ENCODE measurements around the gene TMEM150B.
A peak's percentile ranks its signal among the peaks of the same experiment; 100 is the strongest.

Gene TMEM150B

GRCh38 chr19:55365245-55365644 lies 40.1 kb upstream of the TMEM150B start:
- no peaks in the 10 kb centered on the region for H3K27me3 ChIP-seq (ENCODE audit: control insufficient read depth in 1 of 2, insufficient read depth in 1 of 2, low read length in 2 of 2)
- H4K8ac ChIP-seq (ENCODE audit: low read length), result no peak overlapping the region
- peaks cover 0 to 37% of the 10 kb centered on the region in 2 experiments for H3K36me3 ChIP-seq (ENCODE audit: control insufficient read depth in 1 of 2, insufficient read depth in 2 of 2, low read depth in 1 of 2, low read length in 2 of 2)
- no peak overlapping the region for H3K4me3 ChIP-seq (ENCODE audit: insufficient read depth in 1 of 2, low read depth in 1 of 2, low read length in 2 of 2)
- H3K18ac ChIP-seq (ENCODE audit: low read depth in 1 of 2, low read length in 2 of 2), result no peak overlapping the region
- H3K4me2 ChIP-seq (ENCODE audit: low read length, poor library complexity, severe bottlenecking), result no peak overlapping the region
- H3K23ac ChIP-seq (ENCODE audit: low read length in 2 of 2), result no peak overlapping the region
- H3K4ac ChIP-seq (ENCODE audit: low read depth in 1 of 2, low read length in 2 of 2), result no peak overlapping the region
- H2AK5ac ChIP-seq (ENCODE audit: low read length, severe bottlenecking), result no peak overlapping the region
- no peaks in the 10 kb centered on the region for H3K9me3 ChIP-seq (ENCODE audit: control insufficient read depth, low read length)
- H2BK12ac ChIP-seq (ENCODE audit: low read length in 2 of 2), result no peak overlapping the region
- no peak overlapping the region for H3K9ac ChIP-seq (ENCODE audit: low read length)
- H2AFZ ChIP-seq (ENCODE audit: low read depth, low read length), result no peak overlapping the region
- no peak for DNase-seq
- peaks cover 6% of the 10 kb centered on the region for H3K79me1 ChIP-seq (replicated peaks; ENCODE audit: low read length, poor library complexity, severe bottlenecking)
- no peak overlapping the region for H2BK120ac ChIP-seq (ENCODE audit: low read depth, low read length)
- H2BK5ac ChIP-seq (ENCODE audit: low read depth, low read length, poor library complexity, severe bottlenecking), result no peak overlapping the region
- 87% methylated on average over 8 of the region's 8 CpGs for WGBS
- H3K14ac ChIP-seq (ENCODE audit: low read length in 2 of 2), result no peak overlapping the region
- no peak overlapping the region for H3K27ac ChIP-seq (ENCODE audit: low read length, poor library complexity, severe bottlenecking)
- H4K91ac ChIP-seq (ENCODE audit: low read length), result no peak overlapping the region
- H3K4me1 ChIP-seq (ENCODE audit: control insufficient read depth, insufficient read depth, low read depth, low read length), result peaks cover 38% of the 10 kb centered on the region
- H2BK15ac ChIP-seq (ENCODE audit: low read depth, poor library complexity, severe bottlenecking), result no peak overlapping the region

- H3K27me3 ChIP-seq (ENCODE audit: control insufficient read depth in 1 of 2, insufficient read depth in 1 of 2, low read length in 2 of 2), result peaks cover 0 to 3% of the 10 kb centered on the region in 2 experiments
- H3K23ac ChIP-seq (ENCODE audit: low read length in 2 of 2), result no peak within 1 kb of the TSS
- no peak within 1 kb of the TSS for H2BK5ac ChIP-seq (ENCODE audit: low read depth, low read length, poor library complexity, severe bottlenecking)
- no peak within 1 kb of the TSS for H3K27ac ChIP-seq (ENCODE audit: low read length, poor library complexity, severe bottlenecking)
- H3K4me3 ChIP-seq (ENCODE audit: insufficient read depth in 1 of 2, low read depth in 1 of 2, low read length in 2 of 2), result no peak within 1 kb of the TSS
- no peak within 1 kb of the TSS for H3K18ac ChIP-seq (ENCODE audit: low read depth in 1 of 2, low read length in 2 of 2)
- peak within 1 kb of the TSS; percentile 56 for H2BK15ac ChIP-seq (ENCODE audit: low read depth, poor library complexity, severe bottlenecking)
- no peak within 1 kb of the TSS for H4K91ac ChIP-seq (ENCODE audit: low read length)
- H3K36me3 ChIP-seq (ENCODE audit: control insufficient read depth in 1 of 2, insufficient read depth in 2 of 2, low read depth in 1 of 2, low read length in 2 of 2), result peaks cover 0 to 35% of the 10 kb centered on the region in 2 experiments
- no peaks in the 10 kb centered on the region for H3K9me3 ChIP-seq (ENCODE audit: control insufficient read depth, low read length)
- H2AK5ac ChIP-seq (ENCODE audit: low read length, severe bottlenecking), result no peak within 1 kb of the TSS
- no peak within 1 kb of the TSS for H3K4me2 ChIP-seq (ENCODE audit: low read length, poor library complexity, severe bottlenecking)
- H3K4ac ChIP-seq (ENCODE audit: low read depth in 1 of 2, low read length in 2 of 2), result no peak within 1 kb of the TSS
- no peak within 1 kb of the TSS for H3K14ac ChIP-seq (ENCODE audit: low read length in 2 of 2)
- no peak within 1 kb of the TSS for H3K9ac ChIP-seq (ENCODE audit: low read length)
- H2BK12ac ChIP-seq (ENCODE audit: low read length in 2 of 2), result no peak within 1 kb of the TSS
- no peak within 1 kb of the TSS for H2BK120ac ChIP-seq (ENCODE audit: low read depth, low read length)
- H3K79me1 ChIP-seq (replicated peaks; ENCODE audit: low read length, poor library complexity, severe bottlenecking), result peaks cover 6% of the 10 kb centered on the region
- no peak for DNase-seq
- no peak within 1 kb of the TSS for H2AFZ ChIP-seq (ENCODE audit: low read depth, low read length)
- H4K8ac ChIP-seq (ENCODE audit: low read length), result no peak within 1 kb of the TSS
- H3K4me1 ChIP-seq (ENCODE audit: control insufficient read depth, insufficient read depth, low read depth, low read length), result peaks cover 31% of the 10 kb centered on the region
- WGBS, result 89% methylated on average over 27 of the region's 27 CpGs
Measured at GRCh38 chr19:55362990-55363716, 38.0 kb upstream of the TMEM150B start, which contains the start of gene GARIN5B. GARIN5B (minus strand) TSS chr19:55363260; CDS start chr19:55363066, 194 bp downstream.

- Histone ChIP-seq H3K4ac (ENCODE audit: low read depth in 1 of 2, low read length in 2 of 2) (no peak overlapping the region), H3K14ac (ENCODE audit: low read length in 2 of 2) (no peak overlapping the region), H3K36me3 (ENCODE audit: control insufficient read depth in 1 of 2, insufficient read depth in 2 of 2, low read depth in 1 of 2, low read length in 2 of 2) (peaks cover 0 to 28% of the 10 kb centered on the region in 2 experiments), H3K79me1 (replicated peaks; ENCODE audit: low read length, poor library complexity, severe bottlenecking) (peaks cover 2% of the 10 kb centered on the region), H2BK5ac (ENCODE audit: low read depth, low read length, poor library complexity, severe bottlenecking) (no peak overlapping the region), H3K27me3 (ENCODE audit: control insufficient read depth in 1 of 2, insufficient read depth in 1 of 2, low read length in 2 of 2) (peaks cover 2 to 6% of the 10 kb centered on the region in 2 experiments), H4K91ac (ENCODE audit: low read length) (no peak overlapping the region), H4K8ac (ENCODE audit: low read length) (no peak overlapping the region), H2AFZ (ENCODE audit: low read depth, low read length) (no peak overlapping the region), H3K4me1 (ENCODE audit: control insufficient read depth, insufficient read depth, low read depth, low read length) (peaks cover 25% of the 10 kb centered on the region), H2AK5ac (ENCODE audit: low read length, severe bottlenecking) (no peak overlapping the region), H3K18ac (ENCODE audit: low read depth in 1 of 2, low read length in 2 of 2) (no peak overlapping the region), H3K9ac (ENCODE audit: low read length) (no peak overlapping the region), H2BK120ac (ENCODE audit: low read depth, low read length) (no peak overlapping the region), H3K4me3 (ENCODE audit: insufficient read depth in 1 of 2, low read depth in 1 of 2, low read length in 2 of 2) (no peak overlapping the region), H2BK12ac (ENCODE audit: low read length in 2 of 2) (no peak overlapping the region), H3K23ac (ENCODE audit: low read length in 2 of 2) (no peak overlapping the region), H2BK15ac (ENCODE audit: low read depth, poor library complexity, severe bottlenecking) (peak overlapping the region; percentile 56), H3K27ac (ENCODE audit: low read length, poor library complexity, severe bottlenecking) (no peak overlapping the region), H3K4me2 (ENCODE audit: low read length, poor library complexity, severe bottlenecking) (no peak overlapping the region), H3K9me3 (ENCODE audit: control insufficient read depth, low read length) (no peaks in the 10 kb centered on the region)
- 81% methylated on average over 38 of the region's 38 CpGs for WGBS
- DNase-seq, result no peak
Measured at GRCh38 chr19:55362174-55362989, 37.2 kb upstream of the TMEM150B start.

- no peak overlapping the region for H3K4me2 ChIP-seq (ENCODE audit: low read length, poor library complexity, severe bottlenecking)
- no peaks in the 10 kb centered on the region for H3K79me1 ChIP-seq (replicated peaks; ENCODE audit: low read length, poor library complexity, severe bottlenecking)
- WGBS, result 93% methylated on average over 14 of the region's 16 CpGs
- no peak overlapping the region for H2AK5ac ChIP-seq (ENCODE audit: low read length, severe bottlenecking)
- H3K18ac ChIP-seq (ENCODE audit: low read depth in 1 of 2, low read length in 2 of 2), result no peak overlapping the region
- no peak overlapping the region for H2BK12ac ChIP-seq (ENCODE audit: low read length in 2 of 2)
- no peak overlapping the region for H2BK120ac ChIP-seq (ENCODE audit: low read depth, low read length)
- H3K9ac ChIP-seq (ENCODE audit: low read length), result no peak overlapping the region
- H3K27me3 ChIP-seq (ENCODE audit: control insufficient read depth in 1 of 2, insufficient read depth in 1 of 2, low read length in 2 of 2), result peaks cover 12 to 21% of the 10 kb centered on the region in 2 experiments
- no peak overlapping the region for H2AFZ ChIP-seq (ENCODE audit: low read depth, low read length)
- no peak overlapping the region for H4K8ac ChIP-seq (ENCODE audit: low read length)
- H3K9me3 ChIP-seq (ENCODE audit: control insufficient read depth, low read length), result no peaks in the 10 kb centered on the region
- H3K23ac ChIP-seq (ENCODE audit: low read length in 2 of 2), result no peak overlapping the region
- no peak overlapping the region for H3K4ac ChIP-seq (ENCODE audit: low read depth in 1 of 2, low read length in 2 of 2)
- H3K14ac ChIP-seq (ENCODE audit: low read length in 2 of 2), result no peak overlapping the region
- no peak overlapping the region for H3K4me3 ChIP-seq (ENCODE audit: insufficient read depth in 1 of 2, low read depth in 1 of 2, low read length in 2 of 2)
- no peak for DNase-seq
- no peak overlapping the region for H4K91ac ChIP-seq (ENCODE audit: low read length)
- H2BK5ac ChIP-seq (ENCODE audit: low read depth, low read length, poor library complexity, severe bottlenecking), result no peak overlapping the region
- H3K4me1 ChIP-seq (ENCODE audit: control insufficient read depth, insufficient read depth, low read depth, low read length), result peaks cover 20% of the 10 kb centered on the region
- no peak overlapping the region for H2BK15ac ChIP-seq (ENCODE audit: low read depth, poor library complexity, severe bottlenecking)
- H3K36me3 ChIP-seq (ENCODE audit: control insufficient read depth in 1 of 2, insufficient read depth in 2 of 2, low read depth in 1 of 2, low read length in 2 of 2), result peaks cover 0 to 15% of the 10 kb centered on the region in 2 experiments
- no peak overlapping the region for H3K27ac ChIP-seq (ENCODE audit: low read length, poor library complexity, severe bottlenecking)
Measured at GRCh38 chr19:55360902-55361301, 35.8 kb upstream of the TMEM150B start.
